Right lobe of liver (tissue), 6 donors: Measurements from ENCODE around the gene JAK3. TPM values are rescaled to one million over a fixed set of nuclear protein-coding genes. Genes with fewer than 3 reads are reported as not detected.
A peak's percentile ranks its signal among the peaks of the same experiment; 100 is the strongest.

Source experiments
- ATAC-seq, 4 donors: fragments of 200-7000 bp; cut with Tn5 transposase; one replicate each; pipeline ENCODE4 v1.9.1; 2020; ENCODE audit warnings: mild to moderate bottlenecking in 4 of 4, moderate library complexity in 4 of 4
- DNase-seq, 3 donors: peaks; one replicate each; pipeline ENCODE4 v3.0.0-alpha.2; 2020
- H3K27ac ChIP-seq, 3 donors: fragments of 200-600 bp; one replicate each; pipeline ENCODE4 v1.8.0; 2022
- H3K27me3 ChIP-seq, 2 donors: fragments of 200-600 bp; one replicate each; pipeline ENCODE4 v1.8.0; 2022
- H3K36me3 ChIP-seq, 4 donors: fragments of 200-600 bp; sonication (generic) in 1 of 4; one replicate each; pipeline versions ENCODE4 v1.5.1 to v1.8.0; 2017 to 2022; ENCODE audit warnings: control low read depth in 1 of 4
- H3K4me1 ChIP-seq, 4 donors: fragments of 200-600 bp; sonication (generic) in 1 of 4; one replicate each; pipeline versions ENCODE4 v1.5.1 to v1.8.0; 2017 to 2022; ENCODE audit warnings: control low read depth in 1 of 4
- H3K4me3 ChIP-seq, 3 donors: fragments of 200-600 bp; one replicate each; pipeline ENCODE4 v1.8.0; 2022
- H3K9me3 ChIP-seq, 4 donors: fragments of 200-600 bp; sonication (generic) in 1 of 4; one replicate each; pipeline versions ENCODE4 v1.5.1 to v1.8.0; 2017 to 2022; ENCODE audit warnings: control low read depth in 1 of 4
- POLR2A ChIP-seq: fragments of 450-650 bp; IDR thresholded peaks from one replicate; pipeline ENCODE4 v1.6.1; 2017; ENCODE audit warnings: antibody characterized with exemption, mild to moderate bottlenecking
- WGBS: methylation state at CpG from one replicate; pipeline ENCODE4 v1.1.6; 2018; ENCODE audit warnings: low coverage, low lambda C conversion rate; ENCODE audit not compliant: insufficient coverage; ENCODE audit errors: missing lambda C conversion rate; 5-methylcytosine and 5-hydroxymethylcytosine counted together
- intact Hi-C, 2 donors: fragments of 100-400 bp; cut with DNase I; formaldehyde crosslinking; loops; one replicate each; pipeline versions ENCODE4 v1.11.2 to v1.14.1; 2022
- total RNA-seq, 6 experiments: library from RNA; depleted of rRNA in 2 of 6; stranded (reverse); fragments of >200 nt in 2 of 6; fragmentation: NEBNext Ultra II Directional in 3 of 6; extraction: Animal tissue kit (Norgen Biotek cat#: 25700) in 3 of 6; gene quantifications; one replicate each; pipeline versions ENCODE4 v1.1.0 to v1.2.4, GENCODE V29; 2016 to 2023
- TF ChIP-seq, protein P1 (sequence below), 4 donors: fragments of 200-600 bp in 3 of 4; fragments of 450-650 bp in 1 of 4; IDR thresholded peaks; one replicate each; pipeline versions ENCODE4 v1.5.1 to v1.8.0; 2016 to 2022; ENCODE audit warnings: antibody characterized with exemption in 4 of 4, mild to moderate bottlenecking in 2 of 4
- donor health status: DM: no; HTN: yes; CAD: no.
- donor health status: DM: no; HTN: no; CAD: no.
- donor health status: DM: no; HTN: no; CAD: no.
- donor health status: DM: no; HTN: yes; CAD: no.
- donor health status: DM: no; HTN: yes; CAD: no.

The JAK3 gene
- total RNA-seq, 6 experiments from 2014 or later, result 1.1 to 5.5 (median 2.3) TPM

DNA sequence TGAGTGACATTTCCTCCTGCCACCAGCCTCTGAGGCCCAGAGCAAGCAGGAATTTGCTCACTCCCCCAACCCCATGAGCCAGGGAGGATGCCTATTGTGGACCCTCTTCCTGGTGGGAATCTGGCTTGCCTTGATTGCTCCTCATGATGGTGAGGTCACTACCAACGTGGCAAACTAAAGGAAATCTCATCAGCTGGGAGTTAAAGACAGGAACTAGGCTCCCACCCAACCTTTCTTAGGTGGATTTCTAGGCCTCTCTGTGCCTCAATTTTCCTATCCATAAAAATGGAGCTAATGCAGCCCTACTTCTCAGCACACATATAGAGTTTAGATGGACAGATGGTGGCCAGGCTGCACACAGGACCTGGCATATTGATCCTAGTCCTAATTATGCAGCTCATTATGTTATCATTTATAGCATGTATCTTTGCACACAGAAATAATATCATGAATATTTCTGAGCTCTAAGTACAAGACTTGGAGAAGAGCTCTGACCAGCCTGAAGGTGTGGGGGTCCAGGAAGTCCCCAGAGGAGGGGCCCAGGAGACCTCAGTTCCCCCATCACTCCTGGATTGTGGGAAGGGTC, 50.9 kb downstream of the JAK3 start:
- H3K9me3 ChIP-seq, result no peaks in the 10 kb centered on the region
- H3K27ac ChIP-seq, result peak overlapping the region in 2 of 3 donors; percentile 44 to 55
- intact Hi-C loops, result no loop called here

DNA sequence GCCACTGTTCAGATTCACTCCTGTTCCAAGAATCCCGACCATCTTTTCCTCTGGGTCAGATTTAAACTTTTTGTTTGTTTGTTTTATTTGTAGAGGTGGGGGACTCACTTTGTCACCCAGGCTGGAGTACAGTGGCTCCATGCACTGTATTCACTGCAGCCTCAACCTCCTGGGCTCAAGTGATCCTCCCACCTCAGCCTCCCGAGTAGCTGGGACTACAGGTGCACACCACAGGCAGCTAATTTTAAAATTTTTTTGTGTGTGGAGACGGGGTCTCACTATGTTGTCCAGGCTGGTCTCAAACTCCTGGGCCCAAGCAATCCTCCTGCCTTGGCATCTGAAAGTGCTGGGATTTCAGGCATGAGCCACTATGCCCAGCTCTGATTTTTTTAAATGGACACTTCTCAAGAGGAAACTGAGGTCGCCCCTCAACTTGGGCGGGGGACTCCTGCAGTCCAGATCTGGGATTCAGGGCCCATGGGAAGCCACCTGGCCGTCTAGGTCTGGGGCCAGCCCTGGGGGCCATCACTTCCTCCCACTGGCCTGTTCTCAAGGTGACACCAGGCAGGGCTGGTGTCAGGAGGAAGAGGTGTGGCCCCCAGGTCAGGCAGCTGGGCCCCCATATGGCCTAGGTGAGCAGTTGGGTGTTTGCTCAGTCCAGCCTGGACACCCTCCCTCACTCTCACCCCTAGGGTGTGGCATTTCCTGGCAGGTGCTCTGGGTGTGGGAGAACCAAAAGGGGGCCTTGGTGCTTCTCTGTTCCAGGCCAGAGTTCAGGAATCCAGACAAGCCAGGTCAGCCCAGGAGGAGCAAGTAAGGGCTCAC, 51.6 kb downstream of the JAK3 start:
- Histone ChIP-seq H3K9me3 (no peaks in the 10 kb centered on the region), H3K4me3 (peak overlapping the region in 1 of 3 donors; percentile 10), H3K27ac (peak overlapping the region in 2 of 3 donors; percentile 3 to 44), H3K4me1 (peaks cover 0 to 10% (median 0%) of the 10 kb centered on the region in 4 donors), H3K27me3 (peaks cover 0 to 8% of the 10 kb centered on the region in 2 donors), H3K36me3 (no peaks in the 10 kb centered on the region)
- peak in 2 of 3 donors; percentile 41 to 55 for DNase-seq
- TF ChIP-seq, protein P1, sequence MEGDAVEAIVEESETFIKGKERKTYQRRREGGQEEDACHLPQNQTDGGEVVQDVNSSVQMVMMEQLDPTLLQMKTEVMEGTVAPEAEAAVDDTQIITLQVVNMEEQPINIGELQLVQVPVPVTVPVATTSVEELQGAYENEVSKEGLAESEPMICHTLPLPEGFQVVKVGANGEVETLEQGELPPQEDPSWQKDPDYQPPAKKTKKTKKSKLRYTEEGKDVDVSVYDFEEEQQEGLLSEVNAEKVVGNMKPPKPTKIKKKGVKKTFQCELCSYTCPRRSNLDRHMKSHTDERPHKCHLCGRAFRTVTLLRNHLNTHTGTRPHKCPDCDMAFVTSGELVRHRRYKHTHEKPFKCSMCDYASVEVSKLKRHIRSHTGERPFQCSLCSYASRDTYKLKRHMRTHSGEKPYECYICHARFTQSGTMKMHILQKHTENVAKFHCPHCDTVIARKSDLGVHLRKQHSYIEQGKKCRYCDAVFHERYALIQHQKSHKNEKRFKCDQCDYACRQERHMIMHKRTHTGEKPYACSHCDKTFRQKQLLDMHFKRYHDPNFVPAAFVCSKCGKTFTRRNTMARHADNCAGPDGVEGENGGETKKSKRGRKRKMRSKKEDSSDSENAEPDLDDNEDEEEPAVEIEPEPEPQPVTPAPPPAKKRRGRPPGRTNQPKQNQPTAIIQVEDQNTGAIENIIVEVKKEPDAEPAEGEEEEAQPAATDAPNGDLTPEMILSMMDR (IDR thresholded peaks at IDR 0.05), result no peak
- peak; percentile 44 for TF ChIP-seq POLR2A
- ATAC-seq, result peak; percentile 16 to 56 (median 26)
- intact Hi-C loops, result no loop called here
- 60% methylated on average over 3 of the region's 6 CpGs for WGBS

More for the DNA sequence above, 50.9 kb downstream of the JAK3 start:
- no peak overlapping the region for H3K4me3 ChIP-seq
- WGBS, result 40% methylated on average over 1 of the region's 1 CpG
- ATAC-seq (no peak), DNase-seq (no peak)
- H3K27me3 ChIP-seq, result peaks cover 0 to 8% of the 10 kb centered on the region in 2 donors
- no peak for TF ChIP-seq POLR2A
- TF ChIP-seq, protein P1 (IDR thresholded peaks at IDR 0.05), result no peak
- H3K4me1 ChIP-seq, result peaks cover 0 to 10% (median 0%) of the 10 kb centered on the region in 4 donors
- no peaks in the 10 kb centered on the region for H3K36me3 ChIP-seq

DNA sequence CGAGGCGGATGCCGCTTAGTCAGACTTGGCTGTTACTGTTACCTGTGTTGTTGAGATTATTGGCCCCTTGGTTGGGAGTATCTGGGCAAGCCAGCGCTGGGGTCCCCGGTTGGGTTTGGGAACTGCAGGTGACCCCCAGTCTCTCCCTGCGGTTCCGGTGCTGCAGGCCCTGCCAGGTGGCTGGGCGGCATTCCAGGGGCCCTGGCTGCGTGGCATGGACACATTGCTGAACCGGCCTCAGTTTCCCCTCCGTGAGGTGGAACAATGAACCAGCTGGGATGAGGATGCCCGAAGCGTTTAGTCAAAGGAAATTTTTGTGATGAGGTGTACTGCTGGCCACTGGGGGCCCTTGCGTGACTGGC, 52.3 kb downstream of the JAK3 start:
- 30% methylated on average over 2 of the region's 14 CpGs for WGBS
- DNase-seq (no peak), ATAC-seq (no peak)
- TF ChIP-seq POLR2A, result no peak
- TF ChIP-seq, protein P1 (IDR thresholded peaks at IDR 0.05), result no peak
- no peaks in the 10 kb centered on the region for H3K36me3 ChIP-seq
- intact Hi-C loops, result no loop called here
- H3K4me1 ChIP-seq, result peaks cover 0 to 10% (median 0%) of the 10 kb centered on the region in 4 donors
- H3K9me3 ChIP-seq, result no peaks in the 10 kb centered on the region
- peaks cover 0 to 8% of the 10 kb centered on the region in 2 donors for H3K27me3 ChIP-seq
- H3K4me3 ChIP-seq, result peak overlapping the region in 2 of 3 donors; percentile 10 to 37
- H3K27ac ChIP-seq, result no peak overlapping the region

DNA sequence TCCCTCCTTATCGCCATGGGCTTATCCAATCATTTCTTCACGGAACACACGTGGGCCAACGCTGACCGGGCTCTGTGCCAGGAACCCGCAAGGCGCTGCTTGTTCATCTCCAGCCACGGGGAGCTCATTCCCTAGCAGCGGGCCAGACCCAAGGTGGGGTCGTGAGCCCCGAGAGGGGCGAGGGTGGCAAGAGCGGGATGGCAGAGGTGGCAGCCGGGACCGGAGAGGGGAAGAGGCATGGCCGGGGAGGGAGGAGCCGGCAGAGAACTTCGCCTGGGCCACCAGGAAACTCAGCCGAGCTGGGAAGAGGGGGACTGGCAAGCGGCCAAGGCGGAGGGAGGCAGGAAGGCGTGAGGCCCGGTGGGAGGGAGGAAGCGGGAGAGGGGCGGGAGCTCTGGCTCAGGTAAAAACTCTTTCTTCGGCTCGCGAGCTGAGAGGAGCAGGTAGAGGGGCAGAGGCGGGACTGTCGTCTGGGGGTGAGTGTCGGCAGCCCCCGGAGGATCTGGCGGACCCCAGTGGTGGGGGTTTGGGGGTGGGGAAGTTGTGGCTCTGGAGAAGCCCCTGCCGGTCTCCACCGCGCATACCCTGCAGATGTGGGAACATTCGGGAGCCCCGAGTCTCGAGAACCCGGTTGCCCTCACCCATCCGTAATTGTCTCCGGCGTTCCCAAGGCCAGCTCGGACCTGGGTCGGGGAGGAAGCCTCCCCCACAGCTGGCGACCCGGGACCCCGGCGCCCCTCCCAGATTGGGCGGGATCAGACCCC, 52.9 kb downstream of the JAK3 start, which contains the start of gene B3GNT3:
TSS of gene B3GNT3 (plus strand) at position 408 of the 764 bp plus-strand sequence. CDS start 12,670 bp downstream, outside the sequence.
- H3K27me3 ChIP-seq, result peaks cover 0 to 8% of the 10 kb centered on the region in 2 donors
- peaks cover 0 to 10% (median 0%) of the 10 kb centered on the region in 4 donors for H3K4me1 ChIP-seq
- peak within 1 kb of the TSS in 1 of 3 donors; percentile 3 for H3K27ac ChIP-seq
- H3K4me3 ChIP-seq, result peak within 1 kb of the TSS in 2 of 3 donors; percentile 10 to 37
- WGBS, result under 1% methylated on average over 25 of the region's 50 CpGs
- peak; percentile 8 to 35 (median 28) for ATAC-seq
- no peaks in the 10 kb centered on the region for H3K36me3 ChIP-seq
- TF ChIP-seq, protein P1 (IDR thresholded peaks at IDR 0.05), result no peak
- TF ChIP-seq POLR2A, result peak; percentile 51
- intact Hi-C loops, result no loop called here
- no peaks in the 10 kb centered on the region for H3K9me3 ChIP-seq
- DNase-seq, result peak in 2 of 3 donors; percentile 78 to 80
